GM10847 (cell line): ENCODE measurements around the gene PCDHA1.
"Not testable (repeated sequence)": the region's sequence is repeated elsewhere in the genome, so short reads cannot be mapped to it uniquely, and the experiment has no call there.

Experiments
- POLR2A ChIP-seq: IDR thresholded peaks from 2 replicates; pipeline ENCODE4 v1.6.1; 2011; ENCODE audit not compliant: insufficient read length; ENCODE audit errors: extremely low read depth

Gene PCDHA1

DNA sequence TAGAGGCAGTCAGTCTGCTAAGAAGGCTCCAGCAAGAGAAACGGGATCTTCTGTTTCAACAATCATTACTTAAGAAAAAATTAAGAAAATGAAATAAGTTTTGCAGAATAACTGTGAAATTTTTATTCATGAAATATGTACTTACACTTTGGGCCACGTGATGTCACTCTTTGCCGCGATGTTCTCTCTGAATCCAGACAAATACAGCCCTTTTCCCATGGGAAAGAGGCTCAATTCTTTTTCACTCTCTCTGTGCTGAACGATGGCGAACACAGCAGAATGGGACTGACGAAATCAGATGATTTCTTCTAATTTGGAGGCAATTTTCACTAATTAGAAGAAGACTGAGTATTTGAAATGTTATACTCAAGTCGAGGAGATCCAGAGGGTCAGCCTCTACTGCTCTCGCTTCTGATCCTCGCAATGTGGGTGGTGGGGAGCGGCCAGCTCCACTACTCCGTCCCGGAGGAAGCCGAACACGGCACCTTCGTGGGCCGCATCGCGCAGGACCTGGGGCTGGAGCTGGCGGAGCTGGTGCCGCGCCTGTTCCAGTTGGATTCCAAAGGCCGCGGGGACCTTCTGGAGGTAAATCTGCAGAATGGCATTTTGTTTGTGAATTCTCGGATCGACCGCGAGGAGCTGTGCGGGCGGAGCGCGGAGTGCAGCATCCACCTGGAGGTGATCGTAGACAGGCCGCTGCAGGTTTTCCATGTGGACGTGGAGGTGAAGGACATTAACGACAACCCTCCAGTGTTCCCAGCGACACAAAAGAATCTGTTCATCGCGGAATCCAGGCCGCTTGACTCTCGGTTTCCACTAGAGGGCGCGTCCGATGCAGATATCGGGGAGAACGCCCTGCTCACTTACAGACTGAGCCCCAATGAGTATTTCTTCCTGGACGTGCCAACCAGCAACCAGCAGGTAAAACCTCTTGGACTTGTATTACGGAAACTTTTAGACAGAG lies 62.5 kb downstream of the PCDHA1 start, which contains the start of gene PCDHA9:
TSS of gene PCDHA9 (plus strand) at position 244 of the 964 bp plus-strand sequence. CDS start at position 358, 114 bp downstream.
- not testable (repeated sequence) for TF ChIP-seq POLR2A

DNA sequence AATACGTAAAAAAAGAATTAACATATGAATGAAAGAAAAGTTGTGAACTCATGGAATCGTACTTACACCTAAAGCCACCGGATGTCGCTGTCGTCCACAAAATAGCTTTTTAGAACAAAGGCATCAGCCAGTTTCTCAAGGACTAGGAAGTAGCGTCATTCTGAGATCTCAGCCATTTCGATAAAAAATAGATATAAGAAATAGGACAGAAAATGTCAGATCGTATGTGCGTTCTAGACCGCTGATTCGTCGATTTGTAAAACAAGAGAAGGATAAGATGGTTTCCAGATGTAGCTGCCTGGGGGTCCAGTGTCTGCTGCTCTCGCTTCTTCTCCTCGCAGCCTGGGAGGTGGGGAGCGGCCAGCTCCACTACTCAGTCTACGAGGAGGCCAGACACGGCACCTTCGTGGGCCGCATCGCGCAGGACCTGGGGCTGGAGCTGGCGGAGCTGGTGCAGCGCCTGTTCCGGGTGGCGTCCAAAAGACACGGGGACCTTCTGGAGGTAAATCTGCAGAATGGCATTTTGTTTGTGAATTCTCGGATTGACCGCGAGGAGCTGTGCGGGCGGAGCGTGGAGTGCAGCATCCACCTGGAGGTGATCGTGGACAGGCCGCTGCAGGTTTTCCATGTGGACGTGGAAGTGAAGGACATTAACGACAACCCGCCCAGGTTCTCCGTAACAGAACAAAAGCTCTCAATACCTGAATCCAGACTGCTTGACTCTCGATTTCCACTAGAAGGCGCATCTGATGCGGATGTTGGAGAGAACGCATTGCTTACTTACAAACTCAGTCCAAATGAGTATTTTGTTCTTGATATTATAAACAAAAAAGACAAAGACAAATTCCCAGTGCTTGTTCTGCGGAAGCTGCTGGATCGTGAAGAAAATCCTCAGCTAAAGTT lies 70.1 kb downstream of the PCDHA1 start, which contains the start of gene PCDHA10:
TSS of gene PCDHA10 (plus strand) at position 126 of the 903 bp plus-strand sequence. CDS start at position 278, 152 bp downstream.
- TF ChIP-seq POLR2A: no peak

DNA sequence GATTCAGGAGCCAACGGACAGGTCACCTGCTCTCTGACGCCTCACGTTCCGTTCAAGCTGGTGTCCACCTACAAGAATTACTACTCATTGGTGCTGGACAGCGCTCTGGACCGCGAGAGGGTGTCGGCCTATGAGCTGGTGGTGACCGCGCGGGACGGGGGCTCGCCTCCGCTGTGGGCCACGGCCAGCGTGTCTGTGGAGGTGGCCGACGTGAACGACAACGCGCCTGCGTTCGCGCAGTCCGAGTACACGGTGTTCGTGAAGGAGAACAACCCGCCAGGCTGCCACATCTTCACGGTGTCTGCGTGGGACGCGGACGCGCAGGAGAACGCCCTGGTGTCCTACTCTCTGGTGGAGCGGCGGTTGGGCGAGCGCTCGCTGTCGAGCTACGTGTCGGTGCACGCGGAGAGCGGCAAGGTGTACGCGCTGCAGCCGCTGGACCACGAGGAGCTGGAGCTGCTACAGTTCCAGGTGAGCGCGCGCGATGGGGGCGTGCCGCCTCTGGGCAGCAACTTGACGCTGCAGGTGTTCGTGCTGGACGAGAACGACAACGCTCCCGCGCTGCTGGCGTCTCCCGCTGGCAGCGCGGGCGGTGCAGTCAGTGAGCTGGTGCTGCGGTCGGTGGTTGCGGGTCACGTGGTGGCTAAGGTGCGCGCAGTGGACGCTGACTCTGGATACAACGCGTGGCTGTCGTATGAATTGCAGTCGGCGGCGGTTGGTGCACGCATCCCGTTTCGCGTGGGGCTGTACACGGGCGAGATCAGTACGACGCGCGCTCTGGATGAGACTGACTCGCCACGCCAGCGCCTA lies 71.4 kb downstream of the PCDHA1 start:
- no peak for TF ChIP-seq POLR2A

GRCh38 chr5:140857987-140858240 lies 72.0 kb downstream of the PCDHA1 start:
- TF ChIP-seq POLR2A: no peak

DNA sequence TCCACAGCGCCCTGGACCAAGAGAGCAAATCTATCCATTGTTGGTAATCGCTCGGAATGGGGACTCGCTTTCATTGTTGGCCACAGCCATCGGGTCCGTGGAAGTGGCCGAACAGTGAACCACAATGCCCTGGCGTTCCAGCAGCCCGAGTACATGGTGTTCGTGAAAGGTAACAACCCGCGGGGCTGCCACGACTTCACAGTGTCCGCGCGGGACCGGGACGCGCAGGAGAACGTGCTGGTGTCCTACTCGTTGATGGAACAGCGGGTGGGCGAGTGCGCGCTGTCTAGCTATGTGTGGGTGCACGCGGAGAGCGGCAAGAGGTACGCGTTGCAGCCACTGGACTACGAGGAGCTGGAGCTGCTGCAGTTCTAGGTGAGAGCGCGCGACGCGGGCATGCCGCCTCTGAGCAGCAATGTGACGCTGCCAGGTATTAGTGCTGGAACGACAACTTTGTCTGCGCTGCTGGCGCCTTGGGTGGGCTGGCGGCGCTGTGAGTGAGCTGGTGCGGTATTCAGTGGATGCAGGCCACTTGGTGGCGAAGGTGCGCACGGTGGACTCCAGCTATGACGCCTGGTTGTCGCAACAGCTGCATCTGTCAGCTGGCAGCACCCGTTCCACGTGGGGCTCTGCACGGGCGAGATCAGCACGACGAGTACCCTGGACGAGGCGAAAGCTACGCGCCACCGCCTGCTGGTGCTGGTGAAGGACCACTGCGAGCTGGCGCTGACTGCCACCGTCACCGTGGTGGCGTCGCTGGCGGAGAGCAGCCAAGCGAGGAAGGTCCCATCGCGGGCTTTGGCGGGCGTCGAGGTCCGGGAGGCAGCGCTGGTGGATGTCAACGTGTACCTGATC lies 76.7 kb downstream of the PCDHA1 start:
- TF ChIP-seq POLR2A: no peak

GRCh38 chr5:140868721-140869554 lies 83.0 kb downstream of the PCDHA1 start, which contains the start of gene PCDHA11:
PCDHA11 (plus strand) TSS chr5:140868957; CDS start chr5:140869104, 147 bp downstream.
- no peak for TF ChIP-seq POLR2A

DNA sequence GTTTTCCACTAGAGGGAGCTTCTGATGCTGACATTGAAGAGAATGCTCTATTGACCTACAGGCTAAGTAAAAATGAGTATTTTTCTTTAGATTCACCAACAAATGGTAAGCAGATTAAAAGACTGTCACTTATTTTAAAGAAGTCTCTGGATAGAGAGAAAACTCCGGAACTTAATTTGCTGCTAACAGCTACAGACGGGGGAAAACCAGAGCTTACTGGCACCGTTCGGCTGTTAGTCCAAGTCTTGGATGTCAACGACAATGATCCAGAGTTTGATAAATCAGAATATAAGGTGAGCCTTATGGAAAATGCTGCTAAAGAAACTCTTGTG lies 83.6 kb downstream of the PCDHA1 start:
- TF ChIP-seq POLR2A: no peak

DNA sequence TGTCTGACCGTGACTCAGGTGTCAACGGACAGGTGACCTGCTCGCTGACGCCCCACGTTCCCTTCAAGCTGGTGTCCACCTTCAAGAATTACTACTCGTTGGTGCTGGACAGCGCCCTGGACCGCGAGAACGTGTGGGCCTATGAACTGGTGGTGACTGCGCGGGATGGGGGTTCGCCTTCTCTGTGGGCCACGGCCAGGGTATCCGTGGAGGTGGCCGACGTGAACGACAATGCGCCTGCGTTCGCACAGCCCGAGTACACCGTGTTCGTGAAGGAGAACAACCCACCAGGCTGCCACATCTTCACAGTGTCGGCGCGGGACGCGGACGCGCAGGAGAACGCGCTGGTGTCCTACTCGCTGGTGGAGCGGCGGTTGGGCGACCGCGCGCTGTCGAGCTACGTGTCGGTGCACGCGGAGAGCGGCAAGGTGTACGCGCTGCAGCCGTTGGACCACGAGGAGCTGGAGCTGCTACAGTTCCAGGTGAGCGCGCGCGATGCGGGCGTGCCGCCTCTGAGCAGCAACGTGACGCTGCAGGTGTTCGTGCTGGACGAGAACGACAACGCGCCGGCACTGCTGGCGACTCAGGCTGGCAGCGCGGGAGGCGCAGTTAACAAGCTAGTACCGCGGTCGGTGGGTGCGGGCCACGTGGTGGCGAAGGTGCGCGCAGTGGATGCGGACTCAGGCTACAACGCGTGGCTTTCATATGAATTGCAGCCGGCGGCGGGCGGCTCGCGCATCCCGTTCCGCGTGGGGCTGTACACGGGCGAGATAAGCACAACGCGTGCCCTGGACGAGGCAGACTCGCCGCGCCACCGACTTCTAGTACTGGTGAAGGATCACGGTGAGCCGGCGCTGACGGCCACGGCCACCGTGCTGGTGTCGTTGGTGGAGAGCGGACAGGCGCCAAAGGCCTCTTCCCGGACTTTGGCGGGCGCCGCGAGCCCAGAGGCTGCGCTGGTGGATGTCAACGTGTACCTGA lies 84.6 kb downstream of the PCDHA1 start:
- no peak for TF ChIP-seq POLR2A

GRCh38 chr5:140875085-140876065 lies 89.4 kb downstream of the PCDHA1 start, which contains the start of gene PCDHA12:
PCDHA12 (plus strand) TSS chr5:140875308; CDS start chr5:140875473, 165 bp downstream.
- TF ChIP-seq POLR2A: no peak

DNA sequence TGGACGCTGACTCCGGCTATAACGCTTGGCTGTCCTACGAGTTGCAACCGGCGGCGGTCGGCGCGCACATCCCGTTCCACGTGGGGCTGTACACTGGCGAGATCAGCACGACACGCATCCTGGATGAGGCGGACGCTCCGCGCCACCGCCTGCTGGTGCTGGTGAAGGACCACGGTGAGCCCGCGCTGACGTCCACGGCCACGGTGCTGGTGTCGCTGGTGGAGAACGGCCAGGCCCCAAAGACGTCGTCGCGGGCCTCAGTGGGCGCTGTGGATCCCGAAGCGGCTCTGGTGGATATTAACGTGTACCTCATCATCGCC lies 91.3 kb downstream of the PCDHA1 start:
- no peak for TF ChIP-seq POLR2A
